CD8-positive, alpha-beta memory T cell (primary cell): ENCODE data around the gene ASH1L. TPM values are rescaled to one million over a fixed set of nuclear protein-coding genes. Genes with fewer than 3 reads are reported as not detected.
"Not testable (repeated sequence)": the region's sequence is repeated elsewhere in the genome, so short reads cannot be mapped to it uniquely, and the experiment has no call there.

ENCODE experiments used
- CTCF ChIA-PET: fragments of 350-600 bp; sonication (Branson Sonifier 250); formaldehyde crosslinking; loops from one replicate; lab custom pipeline; 2021; ENCODE audit warnings: antibody characterized with exemption; lab: Charles Lee
- POLR2A ChIA-PET: fragments of 350-600 bp; sonication (Branson Sonifier 250); formaldehyde crosslinking; loops from one replicate; lab custom pipeline; 2021; ENCODE audit warnings: antibody characterized with exemption; lab: Charles Lee
- DNase-seq, 5 donors: peaks; one replicate each; pipeline versions ENCODE4 v3.0.0 to v3.0.0-alpha.2; 2020 to 2022; ENCODE audit warnings: mixed read lengths in 1 of 5
- H3K27ac ChIP-seq: one replicate; pipeline ENCODE4 v1.7.0; 2013; ENCODE audit warnings: low read depth, mild to moderate bottlenecking, low read length, moderate library complexity
- H3K27me3 ChIP-seq: 2 replicates; pipeline ENCODE4 v1.7.0; 2013; ENCODE audit warnings: low read length, mild to moderate bottlenecking; ENCODE audit not compliant: insufficient read depth, poor library complexity, severe bottlenecking
- H3K36me3 ChIP-seq: 2 replicates; pipeline ENCODE4 v1.7.0; 2013; ENCODE audit warnings: mild to moderate bottlenecking, low read length, moderate library complexity; ENCODE audit not compliant: insufficient read depth
- H3K4me1 ChIP-seq: 2 replicates; pipeline ENCODE4 v1.7.0; 2013; ENCODE audit warnings: mild to moderate bottlenecking, low read length, moderate library complexity; ENCODE audit not compliant: insufficient read depth
- H3K4me3 ChIP-seq: 2 replicates; pipeline ENCODE4 v1.7.0; 2013; ENCODE audit warnings: mild to moderate bottlenecking, low read length
- H3K9me3 ChIP-seq: 2 replicates; pipeline ENCODE4 v1.7.0; 2013; ENCODE audit warnings: mild to moderate bottlenecking, low read length
- H3K27ac Mint-ChIP-seq, 8 donors: one replicate each; pipeline ENCODE4 v1.8.0; 2020 to 2021; ENCODE audit warnings: mixed read lengths in 8 of 8, mild to moderate bottlenecking in 6 of 8, inconsistent platforms in 3 of 8, moderate library complexity in 3 of 8
- H3K27me3 Mint-ChIP-seq, 2 donors: one replicate each; pipeline ENCODE4 v1.8.0; 2020 to 2021; ENCODE audit warnings: mixed read lengths in 2 of 2, mild to moderate bottlenecking in 1 of 2, moderate library complexity in 1 of 2
- H3K36me3 Mint-ChIP-seq, 3 donors: one replicate each; pipeline ENCODE4 v1.8.0; 2020 to 2021; ENCODE audit warnings: mixed read lengths in 3 of 3, inconsistent platforms in 1 of 3, mild to moderate bottlenecking in 1 of 3
- H3K4me1 Mint-ChIP-seq, 3 donors: one replicate each; pipeline ENCODE4 v1.8.0; 2020 to 2021; ENCODE audit warnings: mixed read lengths in 3 of 3, inconsistent platforms in 1 of 3, mild to moderate bottlenecking in 1 of 3
- H3K4me3 Mint-ChIP-seq, 7 donors: one replicate each; pipeline ENCODE4 v1.8.0; 2020 to 2021; ENCODE audit warnings: mixed read lengths in 7 of 7, mild to moderate bottlenecking in 6 of 7, moderate library complexity in 4 of 7, inconsistent platforms in 2 of 7
- H3K9me3 Mint-ChIP-seq, 5 donors: one replicate each; pipeline ENCODE4 v1.8.0; 2020 to 2022; ENCODE audit warnings: mixed read lengths in 5 of 5, mild to moderate bottlenecking in 3 of 5, moderate library complexity in 2 of 5, inconsistent platforms in 1 of 5
- polyA plus RNA-seq: library from polyadenylated mRNA; unstranded; fragments of 300-500 nt; fragmentation: Illumina TruSeq; gene quantifications from one replicate; pipeline ENCODE4 v1.2.3, GENCODE V29; 2021
- total RNA-seq, 2 experiments: library from RNA; stranded (reverse); gene quantifications; one replicate each; pipeline ENCODE4 v1.2.3, GENCODE V29; 2021

Gene ASH1L
- total and polyA plus RNA-seq, 3 experiments from 2014 or later = 25.7 to 30.5 (median 29.7) TPM

DNA sequence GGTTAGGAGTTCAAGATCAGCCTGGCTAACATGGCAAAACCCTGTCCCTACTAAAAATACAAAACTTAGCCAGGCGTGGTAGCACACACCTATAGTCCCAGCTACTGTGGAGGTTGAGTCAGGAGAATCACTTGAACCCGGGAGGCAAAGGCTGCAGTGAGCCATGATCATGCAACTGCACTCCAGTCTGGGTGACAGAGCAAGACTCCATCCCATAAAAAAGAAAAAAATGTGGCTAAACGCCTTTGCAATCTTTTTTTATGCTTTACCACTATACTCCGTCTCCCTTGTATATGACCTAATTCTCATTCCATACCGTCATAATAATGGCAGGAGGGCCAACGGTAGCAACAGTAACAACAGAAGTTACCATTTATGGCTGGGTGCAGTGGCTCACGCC is 109.5 kb downstream of the ASH1L start:
- Mint-ChIP-seq H3K9me3 (no peaks in the 10 kb centered on the region), H3K4me3 (no peak overlapping the region), H3K27me3 (no peaks in the 10 kb centered on the region), H3K36me3 (peaks cover 4 to 61% (median 17%) of the 10 kb centered on the region in 3 donors), H3K4me1 (peaks cover 5 to 19% (median 8%) of the 10 kb centered on the region in 3 donors), H3K27ac (no peak overlapping the region)
- H3K4me3 ChIP-seq = no peak overlapping the region
- H3K4me1 ChIP-seq = no peaks in the 10 kb centered on the region
- peaks cover 4% of the 10 kb centered on the region for H3K36me3 ChIP-seq
- no peak for DNase-seq
- no peaks in the 10 kb centered on the region for H3K27me3 ChIP-seq
- POLR2A ChIA-PET = no interaction called here
- H3K27ac ChIP-seq = no peak overlapping the region
- H3K9me3 ChIP-seq = no peaks in the 10 kb centered on the region
- CTCF ChIA-PET = no interaction called here

- Mint-ChIP-seq H3K9me3 (no peaks in the 10 kb centered on the region), H3K27me3 (no peaks in the 10 kb centered on the region), H3K27ac (no peak overlapping the region), H3K4me1 (peaks cover under 1 to 7% (median under 1%) of the 10 kb centered on the region in 3 donors), H3K36me3 (peaks cover 4 to 55% (median 17%) of the 10 kb centered on the region in 3 donors), H3K4me3 (no peak overlapping the region)
- H3K27me3 ChIP-seq = no peaks in the 10 kb centered on the region
- ChIA-PET CTCF (no interaction called here), POLR2A (no interaction called here)
- H3K9me3 ChIP-seq = no peaks in the 10 kb centered on the region
- no peaks in the 10 kb centered on the region for H3K4me1 ChIP-seq
- H3K36me3 ChIP-seq = no peaks in the 10 kb centered on the region
- no peak overlapping the region for H3K4me3 ChIP-seq
- H3K27ac ChIP-seq = no peak overlapping the region
- DNase-seq = no peak
Measured at GRCh38 chr1:155451199-155451598, 111.4 kb downstream of the ASH1L start.

DNA sequence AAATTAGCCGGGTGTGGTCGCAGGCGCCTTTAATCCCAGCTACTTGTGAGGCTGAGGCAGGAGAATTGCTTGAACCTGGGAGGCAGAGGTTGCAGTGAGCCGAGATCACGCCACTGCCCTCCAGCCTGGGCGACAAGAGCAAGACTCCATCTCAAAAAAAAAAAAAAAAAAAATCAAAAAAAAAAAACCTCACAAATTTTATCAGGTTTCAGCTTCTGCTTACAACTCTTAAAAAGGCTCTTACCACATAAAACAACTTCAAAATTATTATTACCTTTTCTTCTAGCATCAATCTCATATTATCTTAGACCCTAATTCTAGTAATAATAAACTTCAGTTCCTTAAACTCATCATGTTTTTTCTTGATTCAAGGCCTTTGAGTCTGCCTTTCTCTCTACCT is 120.2 kb downstream of the ASH1L start:
- DNase-seq, H3K27me3 Mint-ChIP-seq, H3K9me3 ChIP-seq, H3K4me3 Mint-ChIP-seq, CTCF ChIA-PET, H3K4me3 ChIP-seq, H3K4me1 ChIP-seq, H3K9me3 Mint-ChIP-seq, H3K27me3 ChIP-seq, H3K27ac ChIP-seq: not testable (repeated sequence)
- H3K4me1 Mint-ChIP-seq = peaks cover 4 to 11% (median 7%) of the 10 kb centered on the region in 3 donors
- peaks cover 3 to 35% (median 10%) of the 10 kb centered on the region in 3 donors for H3K36me3 Mint-ChIP-seq
- H3K27ac Mint-ChIP-seq = peak overlapping the region in 2 of 8 donors; percentile 28 to 31
- POLR2A ChIA-PET = interaction anchor here (0.6 kb wide), 2 partner anchors 33 to 160 kb away, joined by 3 to 5 read pairs; no protein-coding TSS in a partner anchor
- H3K36me3 ChIP-seq = peaks cover 10% of the 10 kb centered on the region

GRCh38 chr1:155437405-155437804 is 125.2 kb downstream of the ASH1L start:
- H3K4me1 Mint-ChIP-seq = peaks cover 0 to 4% (median 3%) of the 10 kb centered on the region in 3 donors

GRCh38 chr1:155433831-155434389 is 128.7 kb downstream of the ASH1L start:
- H3K27me3 ChIP-seq, H3K36me3 ChIP-seq, H3K27ac Mint-ChIP-seq, H3K4me1 ChIP-seq, DNase-seq, H3K4me1 Mint-ChIP-seq, POLR2A ChIA-PET, H3K9me3 Mint-ChIP-seq, H3K27ac ChIP-seq, H3K4me3 ChIP-seq, H3K9me3 ChIP-seq, H3K27me3 Mint-ChIP-seq, CTCF ChIA-PET, H3K4me3 Mint-ChIP-seq: not testable (repeated sequence)
- peaks cover 11 to 57% (median 15%) of the 10 kb centered on the region in 3 donors for H3K36me3 Mint-ChIP-seq

More at GRCh38 chr1:155437405-155437804, 125.2 kb downstream of the ASH1L start:
- Mint-ChIP-seq H3K27me3 (peaks cover 0 to 2% of the 10 kb centered on the region in 2 donors), H3K36me3 (peaks cover 3 to 50% (median 11%) of the 10 kb centered on the region in 3 donors), H3K27ac (peak overlapping the region in 1 of 8 donors; percentile 23), H3K9me3 (no peaks in the 10 kb centered on the region), H3K4me3 (no peak overlapping the region)
- CTCF ChIA-PET = no interaction called here
- POLR2A ChIA-PET = no interaction called here
- Histone ChIP-seq H3K9me3 (no peaks in the 10 kb centered on the region), H3K4me3 (no peak overlapping the region), H3K36me3 (peaks cover 10% of the 10 kb centered on the region), H3K4me1 (no peaks in the 10 kb centered on the region), H3K27me3 (no peaks in the 10 kb centered on the region), H3K27ac (no peak overlapping the region)
- no peak for DNase-seq

GRCh38 chr1:155433128-155433830 is 129.3 kb downstream of the ASH1L start:
- H3K36me3 ChIP-seq, DNase-seq, CTCF ChIA-PET, H3K4me1 ChIP-seq, H3K4me1 Mint-ChIP-seq, H3K4me3 Mint-ChIP-seq, H3K9me3 Mint-ChIP-seq, H3K27me3 Mint-ChIP-seq, H3K27ac ChIP-seq, H3K9me3 ChIP-seq, H3K27me3 ChIP-seq, H3K4me3 ChIP-seq: not testable (repeated sequence)
- Mint-ChIP-seq H3K36me3 (peaks cover 9 to 56% (median 10%) of the 10 kb centered on the region in 3 donors), H3K27ac (peak overlapping the region in 1 of 8 donors; percentile 84)
- POLR2A ChIA-PET = interaction anchor here (0.6 kb wide), 1 partner anchor 131 kb away, joined by 3 read pairs; no protein-coding TSS in a partner anchor

GRCh38 chr1:155424091-155424490 is 138.5 kb downstream of the ASH1L start:
- H3K9me3 Mint-ChIP-seq = no peaks in the 10 kb centered on the region
- no peak for DNase-seq
- Histone ChIP-seq H3K27ac (no peak overlapping the region), H3K27me3 (no peaks in the 10 kb centered on the region), H3K4me1 (no peaks in the 10 kb centered on the region), H3K4me3 (no peak overlapping the region), H3K9me3 (no peaks in the 10 kb centered on the region), H3K36me3 (no peaks in the 10 kb centered on the region)
- ChIA-PET POLR2A (no interaction called here), CTCF (no interaction called here)
- H3K4me1 Mint-ChIP-seq = peaks cover 6 to 11% (median 10%) of the 10 kb centered on the region in 3 donors
- H3K27ac Mint-ChIP-seq = no peak overlapping the region
- no peaks in the 10 kb centered on the region for H3K27me3 Mint-ChIP-seq
- no peak overlapping the region for H3K4me3 Mint-ChIP-seq
- peaks cover 0 to 32% (median 2%) of the 10 kb centered on the region in 3 donors for H3K36me3 Mint-ChIP-seq

- H3K9me3 Mint-ChIP-seq = no peaks in the 10 kb centered on the region
- peaks cover 0 to 33% (median 4%) of the 10 kb centered on the region in 3 donors for H3K36me3 Mint-ChIP-seq
- Histone ChIP-seq H3K27me3 (no peaks in the 10 kb centered on the region), H3K27ac (no peak overlapping the region), H3K36me3 (no peaks in the 10 kb centered on the region), H3K4me1 (no peaks in the 10 kb centered on the region), H3K9me3 (no peaks in the 10 kb centered on the region), H3K4me3 (no peak overlapping the region)
- peak overlapping the region in 1 of 8 donors; percentile 33 for H3K27ac Mint-ChIP-seq
- no peak for DNase-seq
- CTCF ChIA-PET = no interaction called here
- peaks cover 6 to 14% (median 10%) of the 10 kb centered on the region in 3 donors for H3K4me1 Mint-ChIP-seq
- POLR2A ChIA-PET = interaction anchor here (0.6 to 0.7 kb wide), 3 partner anchors 9 to 156 kb away, joined by 4 to 7 read pairs (median 6); no protein-coding TSS in a partner anchor
- no peak overlapping the region for H3K4me3 Mint-ChIP-seq
- no peaks in the 10 kb centered on the region for H3K27me3 Mint-ChIP-seq
Measured at GRCh38 chr1:155420788-155421187, 141.8 kb downstream of the ASH1L start.
